A673 (cell line): ENCODE measurements around the gene KIR3DL1.
"Not testable (repeated sequence)": the region's sequence is repeated elsewhere in the genome, so short reads cannot be mapped to it uniquely, and the experiment has no call there.

Experiments
- EZH2 ChIP-seq: fragments of 200-600 bp; sonication (generic); IDR thresholded peaks from 2 replicates; pipeline ENCODE4 v1.6.1; 2017; ENCODE audit warnings: borderline replicate concordance, low read depth, mild to moderate bottlenecking, mixed read lengths, antibody characterized with exemption, low read length; ENCODE audit not compliant: poor library complexity, severe bottlenecking
- TF ChIP-seq, protein P1 (sequence below): fragments of 300-800, 200-600 bp; sonication (generic); conservative IDR thresholded peaks from 2 replicates; pipeline ENCODE4 v1.5.1; 2017; ENCODE audit warnings: low read depth, mild to moderate bottlenecking, antibody characterized with exemption, low read length, moderate library complexity, mixed read lengths

DNA sequence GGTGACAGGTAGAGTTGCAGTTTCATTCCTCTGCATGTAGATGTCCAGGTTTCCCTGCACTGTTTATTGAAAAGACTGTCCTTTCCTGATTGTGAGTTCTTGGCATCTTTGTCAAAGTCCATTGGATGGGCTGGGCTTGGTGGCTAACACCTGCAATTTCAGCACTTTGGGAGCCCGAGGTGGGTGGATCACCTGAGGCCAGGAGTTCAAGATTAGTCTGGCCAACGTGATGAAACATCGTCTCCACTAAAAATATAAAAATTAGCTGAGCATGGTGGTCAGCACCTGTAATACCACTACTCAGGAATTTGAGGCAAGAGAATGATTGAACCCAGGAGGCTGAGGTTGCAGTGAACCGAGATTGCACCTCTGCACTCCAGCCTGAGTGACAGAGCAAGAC is 38.4 kb upstream of the KIR3DL1 start:
- TF ChIP-seq, protein P1, sequence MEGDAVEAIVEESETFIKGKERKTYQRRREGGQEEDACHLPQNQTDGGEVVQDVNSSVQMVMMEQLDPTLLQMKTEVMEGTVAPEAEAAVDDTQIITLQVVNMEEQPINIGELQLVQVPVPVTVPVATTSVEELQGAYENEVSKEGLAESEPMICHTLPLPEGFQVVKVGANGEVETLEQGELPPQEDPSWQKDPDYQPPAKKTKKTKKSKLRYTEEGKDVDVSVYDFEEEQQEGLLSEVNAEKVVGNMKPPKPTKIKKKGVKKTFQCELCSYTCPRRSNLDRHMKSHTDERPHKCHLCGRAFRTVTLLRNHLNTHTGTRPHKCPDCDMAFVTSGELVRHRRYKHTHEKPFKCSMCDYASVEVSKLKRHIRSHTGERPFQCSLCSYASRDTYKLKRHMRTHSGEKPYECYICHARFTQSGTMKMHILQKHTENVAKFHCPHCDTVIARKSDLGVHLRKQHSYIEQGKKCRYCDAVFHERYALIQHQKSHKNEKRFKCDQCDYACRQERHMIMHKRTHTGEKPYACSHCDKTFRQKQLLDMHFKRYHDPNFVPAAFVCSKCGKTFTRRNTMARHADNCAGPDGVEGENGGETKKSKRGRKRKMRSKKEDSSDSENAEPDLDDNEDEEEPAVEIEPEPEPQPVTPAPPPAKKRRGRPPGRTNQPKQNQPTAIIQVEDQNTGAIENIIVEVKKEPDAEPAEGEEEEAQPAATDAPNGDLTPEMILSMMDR, result not testable (repeated sequence)
- TF ChIP-seq EZH2, result not testable (repeated sequence)
